ENCODE data around the gene FSTL4. TPM values are rescaled to one million over a fixed set of nuclear protein-coding genes. Genes with fewer than 3 reads are reported as not detected.

FSTL4 gene
- total RNA-seq, 1 experiment from 2014 or later: not detected

GRCh38 chr5:133525126-133525525, 87.2 kb downstream of the FSTL4 start:
- Histone ChIP-seq H3K79me2 (ENCODE audit: low read depth) (no peaks in the 10 kb centered on the region), H3K27ac (no peak overlapping the region), H3K4me2 (no peak overlapping the region), H3K4me3 (no peak overlapping the region), H3K36me3 (ENCODE audit: low read depth) (no peaks in the 10 kb centered on the region), H3K4me1 (replicated peaks; ENCODE audit: insufficient read depth) (no peaks in the 10 kb centered on the region), H3K9me2 (ENCODE audit: insufficient read depth) (no peaks in the 10 kb centered on the region), H3K9me3 (ENCODE audit: insufficient read depth, low read depth) (no peaks in the 10 kb centered on the region), H4K20me1 (ENCODE audit: insufficient read depth) (no peaks in the 10 kb centered on the region), H3F3A (ENCODE audit: insufficient read depth, low read depth) (no peaks in the 10 kb centered on the region), H3K27me3 (ENCODE audit: insufficient read depth, low read depth) (no peaks in the 10 kb centered on the region), H2AFZ (no peak overlapping the region)
- DNase-seq: no peak
- no TSS peak for BruUV-seq (replicated peaks)
- TF ChIP-seq, protein P1, sequence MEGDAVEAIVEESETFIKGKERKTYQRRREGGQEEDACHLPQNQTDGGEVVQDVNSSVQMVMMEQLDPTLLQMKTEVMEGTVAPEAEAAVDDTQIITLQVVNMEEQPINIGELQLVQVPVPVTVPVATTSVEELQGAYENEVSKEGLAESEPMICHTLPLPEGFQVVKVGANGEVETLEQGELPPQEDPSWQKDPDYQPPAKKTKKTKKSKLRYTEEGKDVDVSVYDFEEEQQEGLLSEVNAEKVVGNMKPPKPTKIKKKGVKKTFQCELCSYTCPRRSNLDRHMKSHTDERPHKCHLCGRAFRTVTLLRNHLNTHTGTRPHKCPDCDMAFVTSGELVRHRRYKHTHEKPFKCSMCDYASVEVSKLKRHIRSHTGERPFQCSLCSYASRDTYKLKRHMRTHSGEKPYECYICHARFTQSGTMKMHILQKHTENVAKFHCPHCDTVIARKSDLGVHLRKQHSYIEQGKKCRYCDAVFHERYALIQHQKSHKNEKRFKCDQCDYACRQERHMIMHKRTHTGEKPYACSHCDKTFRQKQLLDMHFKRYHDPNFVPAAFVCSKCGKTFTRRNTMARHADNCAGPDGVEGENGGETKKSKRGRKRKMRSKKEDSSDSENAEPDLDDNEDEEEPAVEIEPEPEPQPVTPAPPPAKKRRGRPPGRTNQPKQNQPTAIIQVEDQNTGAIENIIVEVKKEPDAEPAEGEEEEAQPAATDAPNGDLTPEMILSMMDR (conservative IDR thresholded peaks at IDR 0.05): no peak
- no peak for TF ChIP-seq EZH2 (IDR thresholded peaks at IDR 0.05; ENCODE audit: low read depth)
- ChIA-PET POLR2A (ENCODE audit: unreplicated experiment) (no interaction called here), CTCF (no interaction called here)
- intact Hi-C loops (cut with micrococcal nuclease; ENCODE audit: unreplicated experiment): no loop called here

GRCh38 chr5:133524666-133525065, 87.7 kb downstream of the FSTL4 start:
- no peaks in the 10 kb centered on the region for H3K4me1 ChIP-seq (replicated peaks; ENCODE audit: insufficient read depth)
- H3K9me3 ChIP-seq (ENCODE audit: insufficient read depth, low read depth): no peaks in the 10 kb centered on the region
- no peak overlapping the region for H2AFZ ChIP-seq
- ChIA-PET CTCF (no interaction called here), POLR2A (ENCODE audit: unreplicated experiment) (no interaction called here)
- intact Hi-C loops (cut with micrococcal nuclease; ENCODE audit: unreplicated experiment): no loop called here
- BruUV-seq (replicated peaks): no TSS peak
- H3K79me2 ChIP-seq (ENCODE audit: low read depth): no peaks in the 10 kb centered on the region
- H3K4me2 ChIP-seq: no peak overlapping the region
- DNase-seq: no peak
- no peak overlapping the region for H3K27ac ChIP-seq
- no peaks in the 10 kb centered on the region for H4K20me1 ChIP-seq (ENCODE audit: insufficient read depth)
- no peaks in the 10 kb centered on the region for H3F3A ChIP-seq (ENCODE audit: insufficient read depth, low read depth)
- H3K27me3 ChIP-seq (ENCODE audit: insufficient read depth, low read depth): no peaks in the 10 kb centered on the region
- H3K36me3 ChIP-seq (ENCODE audit: low read depth): no peaks in the 10 kb centered on the region
- no peaks in the 10 kb centered on the region for H3K9me2 ChIP-seq (ENCODE audit: insufficient read depth)
- no peak for TF ChIP-seq EZH2 (IDR thresholded peaks at IDR 0.05; ENCODE audit: low read depth)
- TF ChIP-seq, protein P1 (conservative IDR thresholded peaks at IDR 0.05): no peak
- H3K4me3 ChIP-seq: no peak overlapping the region

DNA sequence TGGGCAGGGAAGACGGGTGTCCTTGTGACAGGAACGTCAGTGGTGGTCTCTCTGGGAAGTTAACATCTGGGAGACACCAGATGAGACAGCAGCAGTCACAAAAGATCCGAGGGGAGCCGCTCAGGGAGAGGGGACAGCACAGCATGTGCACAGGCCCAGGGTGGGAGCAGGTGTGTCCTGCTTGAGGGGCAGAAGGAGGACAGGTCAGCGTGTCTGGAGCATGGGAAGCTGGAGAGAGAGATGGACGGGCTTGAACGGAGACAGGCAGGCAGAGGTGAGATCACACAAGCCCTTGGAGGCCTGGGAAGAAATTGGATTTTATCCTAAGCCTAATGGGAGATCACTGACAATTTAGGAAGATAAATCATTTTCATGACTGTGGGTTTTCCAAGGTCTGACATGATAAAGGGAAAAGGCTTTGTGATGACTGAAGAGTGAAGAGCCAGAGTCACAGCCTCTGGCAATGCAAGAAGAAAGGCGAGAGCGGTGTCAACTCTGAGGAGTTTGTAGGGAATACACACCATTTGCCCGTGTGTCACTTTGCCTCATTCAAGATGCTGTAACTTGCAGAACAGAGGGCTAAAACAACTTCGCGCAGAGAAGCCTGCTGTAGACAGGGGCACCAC, 88.3 kb downstream of the FSTL4 start:
- no peak for TF ChIP-seq EZH2 (IDR thresholded peaks at IDR 0.05; ENCODE audit: low read depth)
- TF ChIP-seq, protein P1 (conservative IDR thresholded peaks at IDR 0.05): no peak
- intact Hi-C loops (cut with micrococcal nuclease; ENCODE audit: unreplicated experiment): no loop called here
- Histone ChIP-seq H3K4me1 (replicated peaks; ENCODE audit: insufficient read depth) (no peaks in the 10 kb centered on the region), H3K79me2 (ENCODE audit: low read depth) (no peaks in the 10 kb centered on the region), H3K27ac (no peak overlapping the region), H3K4me3 (no peak overlapping the region), H2AFZ (no peak overlapping the region), H3F3A (ENCODE audit: insufficient read depth, low read depth) (no peaks in the 10 kb centered on the region), H3K4me2 (no peak overlapping the region), H3K9me3 (ENCODE audit: insufficient read depth, low read depth) (no peaks in the 10 kb centered on the region), H4K20me1 (ENCODE audit: insufficient read depth) (no peaks in the 10 kb centered on the region), H3K36me3 (ENCODE audit: low read depth) (no peaks in the 10 kb centered on the region), H3K9me2 (ENCODE audit: insufficient read depth) (no peaks in the 10 kb centered on the region), H3K27me3 (ENCODE audit: insufficient read depth, low read depth) (no peaks in the 10 kb centered on the region)
- CTCF ChIA-PET: no interaction called here
- BruUV-seq (replicated peaks): no TSS peak
- DNase-seq: no peak
- POLR2A ChIA-PET (ENCODE audit: unreplicated experiment): no interaction called here
